ENCODE measurements around the gene ISG20L2.

ISG20L2 gene

GRCh38 chr1:156712626-156713025 lies 15.9 kb downstream of the ISG20L2 start:
- no peak overlapping the region for H3K27ac ChIP-seq (ENCODE audit: low read depth, low read length)
- no peaks in the 10 kb centered on the region for H3K9me3 ChIP-seq (ENCODE audit: control insufficient read depth, insufficient read depth, low read depth, low read length)
- H3K36me3 ChIP-seq (ENCODE audit: control insufficient read depth, insufficient read depth, low read length) = no peaks in the 10 kb centered on the region
- no peaks in the 10 kb centered on the region for H3K27me3 ChIP-seq (ENCODE audit: control insufficient read depth, insufficient read depth, low read length)
- no peak overlapping the region for H3K9ac ChIP-seq (ENCODE audit: low read length)
- H3K4me1 ChIP-seq (ENCODE audit: control insufficient read depth, insufficient read depth, low read length) = peaks cover 55% of the 10 kb centered on the region
- no peak overlapping the region for H3K4me3 ChIP-seq (ENCODE audit: low read depth, low read length)

- Histone ChIP-seq H3K36me3 (ENCODE audit: control insufficient read depth, insufficient read depth, low read length) (no peaks in the 10 kb centered on the region), H3K4me3 (ENCODE audit: low read depth, low read length) (0 out of 2 replicates have a peak overlapping the region, but pooled peaks have one; percentile 22), H3K4me1 (ENCODE audit: control insufficient read depth, insufficient read depth, low read length) (peaks cover 58% of the 10 kb centered on the region), H3K9ac (ENCODE audit: low read length) (peak overlapping the region; percentile 58), H3K27me3 (ENCODE audit: control insufficient read depth, insufficient read depth, low read length) (no peaks in the 10 kb centered on the region), H3K9me3 (ENCODE audit: control insufficient read depth, insufficient read depth, low read depth, low read length) (no peaks in the 10 kb centered on the region), H3K27ac (ENCODE audit: low read depth, low read length) (peak overlapping the region; percentile 61; the same call in 1 of the 2 replicates)
Measured at GRCh38 chr1:156711011-156711817, 17.4 kb downstream of the ISG20L2 start.

GRCh38 chr1:156709757-156710489 lies 18.6 kb downstream of the ISG20L2 start:
- H3K9ac ChIP-seq (ENCODE audit: low read length) = peak overlapping the region; percentile 58
- H3K4me3 ChIP-seq (ENCODE audit: low read depth, low read length) = peak overlapping the region; percentile 22; the same call in 1 of the 2 replicates
- H3K27ac ChIP-seq (ENCODE audit: low read depth, low read length) = peak overlapping the region; percentile 20; the same call in 1 of the 2 replicates
- no peaks in the 10 kb centered on the region for H3K36me3 ChIP-seq (ENCODE audit: control insufficient read depth, insufficient read depth, low read length)
- peaks cover 58% of the 10 kb centered on the region for H3K4me1 ChIP-seq (ENCODE audit: control insufficient read depth, insufficient read depth, low read length)
- H3K9me3 ChIP-seq (ENCODE audit: control insufficient read depth, insufficient read depth, low read depth, low read length) = no peaks in the 10 kb centered on the region
- H3K27me3 ChIP-seq (ENCODE audit: control insufficient read depth, insufficient read depth, low read length) = no peaks in the 10 kb centered on the region; the same call in 1 of the 2 replicates

GRCh38 chr1:156709031-156709430 lies 19.5 kb downstream of the ISG20L2 start:
- peak overlapping the region; percentile 20; the same call in 1 of the 2 replicates for H3K27ac ChIP-seq (ENCODE audit: low read depth, low read length)
- H3K4me3 ChIP-seq (ENCODE audit: low read depth, low read length) = peak overlapping the region; percentile 76; the same call in 1 of the 2 replicates
- peak overlapping the region; percentile 58 for H3K9ac ChIP-seq (ENCODE audit: low read length)
- no peaks in the 10 kb centered on the region for H3K9me3 ChIP-seq (ENCODE audit: control insufficient read depth, insufficient read depth, low read depth, low read length)
- peaks cover 8% of the 10 kb centered on the region; the same call in 1 of the 2 replicates for H3K27me3 ChIP-seq (ENCODE audit: control insufficient read depth, insufficient read depth, low read length)
- H3K4me1 ChIP-seq (ENCODE audit: control insufficient read depth, insufficient read depth, low read length) = peaks cover 63% of the 10 kb centered on the region
- H3K36me3 ChIP-seq (ENCODE audit: control insufficient read depth, insufficient read depth, low read length) = no peaks in the 10 kb centered on the region

GRCh38 chr1:156708218-156708661 lies 20.3 kb downstream of the ISG20L2 start:
- Histone ChIP-seq H3K27me3 (ENCODE audit: control insufficient read depth, insufficient read depth, low read length) (peaks cover 9% of the 10 kb centered on the region; the same call in 1 of the 2 replicates), H3K9ac (ENCODE audit: low read length) (peak overlapping the region; percentile 87), H3K4me1 (ENCODE audit: control insufficient read depth, insufficient read depth, low read length) (peaks cover 71% of the 10 kb centered on the region), H3K9me3 (ENCODE audit: control insufficient read depth, insufficient read depth, low read depth, low read length) (no peaks in the 10 kb centered on the region), H3K36me3 (ENCODE audit: control insufficient read depth, insufficient read depth, low read length) (no peaks in the 10 kb centered on the region; the same call in 1 of the 2 replicates), H3K27ac (ENCODE audit: low read depth, low read length) (peak overlapping the region; percentile 79), H3K4me3 (ENCODE audit: low read depth, low read length) (peak overlapping the region; percentile 76)

GRCh38 chr1:156707417-156708217 lies 20.9 kb downstream of the ISG20L2 start:
- H3K27me3 ChIP-seq (ENCODE audit: control insufficient read depth, insufficient read depth, low read length) = peaks cover 9% of the 10 kb centered on the region; the same call in 1 of the 2 replicates
- peak overlapping the region; percentile 76 for H3K4me3 ChIP-seq (ENCODE audit: low read depth, low read length)
- no peaks in the 10 kb centered on the region for H3K9me3 ChIP-seq (ENCODE audit: control insufficient read depth, insufficient read depth, low read depth, low read length)
- peak overlapping the region; percentile 87 for H3K9ac ChIP-seq (ENCODE audit: low read length)
- H3K4me1 ChIP-seq (ENCODE audit: control insufficient read depth, insufficient read depth, low read length) = peaks cover 71% of the 10 kb centered on the region
- H3K36me3 ChIP-seq (ENCODE audit: control insufficient read depth, insufficient read depth, low read length) = no peaks in the 10 kb centered on the region; the same call in 1 of the 2 replicates
- peak overlapping the region; percentile 90 for H3K27ac ChIP-seq (ENCODE audit: low read depth, low read length)

GRCh38 chr1:156706657-156707416 lies 21.7 kb downstream of the ISG20L2 start:
- peaks cover 9% of the 10 kb centered on the region; the same call in 1 of the 2 replicates for H3K27me3 ChIP-seq (ENCODE audit: control insufficient read depth, insufficient read depth, low read length)
- H3K4me1 ChIP-seq (ENCODE audit: control insufficient read depth, insufficient read depth, low read length) = peaks cover 63% of the 10 kb centered on the region
- peak overlapping the region; percentile 90 for H3K27ac ChIP-seq (ENCODE audit: low read depth, low read length)
- no peaks in the 10 kb centered on the region; the same call in 1 of the 2 replicates for H3K36me3 ChIP-seq (ENCODE audit: control insufficient read depth, insufficient read depth, low read length)
- H3K9ac ChIP-seq (ENCODE audit: low read length) = peak overlapping the region; percentile 87
- H3K9me3 ChIP-seq (ENCODE audit: control insufficient read depth, insufficient read depth, low read depth, low read length) = no peaks in the 10 kb centered on the region
- H3K4me3 ChIP-seq (ENCODE audit: low read depth, low read length) = peak overlapping the region; percentile 76

GRCh38 chr1:156705918-156706656 lies 22.5 kb downstream of the ISG20L2 start:
- peaks cover 56% of the 10 kb centered on the region for H3K4me1 ChIP-seq (ENCODE audit: control insufficient read depth, insufficient read depth, low read length)
- no peaks in the 10 kb centered on the region for H3K9me3 ChIP-seq (ENCODE audit: control insufficient read depth, insufficient read depth, low read depth, low read length)
- H3K27me3 ChIP-seq (ENCODE audit: control insufficient read depth, insufficient read depth, low read length) = peaks cover 9% of the 10 kb centered on the region; the same call in 1 of the 2 replicates
- H3K4me3 ChIP-seq (ENCODE audit: low read depth, low read length) = peak overlapping the region; percentile 76
- peak overlapping the region; percentile 87 for H3K9ac ChIP-seq (ENCODE audit: low read length)
- H3K27ac ChIP-seq (ENCODE audit: low read depth, low read length) = peak overlapping the region; percentile 90
- peaks cover 7% of the 10 kb centered on the region for H3K36me3 ChIP-seq (ENCODE audit: control insufficient read depth, insufficient read depth, low read length)

- H3K9me3 ChIP-seq (ENCODE audit: control insufficient read depth, insufficient read depth, low read depth, low read length) = no peaks in the 10 kb centered on the region
- peaks cover 13% of the 10 kb centered on the region for H3K36me3 ChIP-seq (ENCODE audit: control insufficient read depth, insufficient read depth, low read length)
- H3K4me1 ChIP-seq (ENCODE audit: control insufficient read depth, insufficient read depth, low read length) = peaks cover 50% of the 10 kb centered on the region
- peak within 1 kb of the TSS; percentile 76 for H3K4me3 ChIP-seq (ENCODE audit: low read depth, low read length)
- peak within 1 kb of the TSS; percentile 87 for H3K9ac ChIP-seq (ENCODE audit: low read length)
- peak within 1 kb of the TSS; percentile 90 for H3K27ac ChIP-seq (ENCODE audit: low read depth, low read length)
- peaks cover 9% of the 10 kb centered on the region; the same call in 1 of the 2 replicates for H3K27me3 ChIP-seq (ENCODE audit: control insufficient read depth, insufficient read depth, low read length)
Measured at GRCh38 chr1:156705321-156705917, 23.1 kb downstream of the ISG20L2 start, which contains the start of gene CRABP2. TSS of gene CRABP2 (minus strand) at chr1:156705583. CDS start at chr1:156705446, 137 bp downstream.
